Keratinocyte (primary cell): ENCODE results near the gene CLDN9. TPM values are rescaled to one million over a fixed set of nuclear protein-coding genes. Genes with fewer than 3 reads are reported as not detected.

Experiments used
- DNase-seq: peaks from one replicate; pipeline ENCODE4 v3.0.0-alpha.2; 2011; ENCODE audit warnings: low read depth, missing footprints, low spot score
- FAIRE-seq: peaks from 2 replicates; lab custom pipeline; 2011; peaks lifted over from hg19 to GRCh38; lab: Jason Lieb, UNC
- H2AFZ ChIP-seq: 2 replicates; pipeline ENCODE4 v1.6.0; 2012; ENCODE audit warnings: low read length, control low read depth, inconsistent platforms; ENCODE audit not compliant: control insufficient read depth
- H3K27ac ChIP-seq: 2 replicates; pipeline ENCODE4 v1.5.1; 2011; ENCODE audit warnings: low read length; ENCODE audit not compliant: control insufficient read depth, insufficient read depth
- H3K27me3 ChIP-seq: 3 replicates; pipeline ENCODE4 v1.6.0; 2011; ENCODE audit warnings: low read length; ENCODE audit not compliant: control insufficient read depth, insufficient read depth; ENCODE audit errors: extremely low read depth
- H3K36me3 ChIP-seq, 2 experiments: 2 replicates in 1 of 2; 3 replicates in 1 of 2; pipeline ENCODE4 v1.5.1; 2011; ENCODE audit warnings: low read length in 2 of 2, mild to moderate bottlenecking in 1 of 2; ENCODE audit not compliant: control insufficient read depth in 2 of 2, insufficient read depth in 2 of 2; ENCODE audit errors: extremely low read depth in 1 of 2
- H3K4me1 ChIP-seq: 3 replicates; pipeline ENCODE4 v1.5.1; 2011; ENCODE audit warnings: low read length; ENCODE audit not compliant: control insufficient read depth, insufficient read depth; ENCODE audit errors: extremely low read depth
- H3K4me2 ChIP-seq: 3 replicates; pipeline ENCODE4 v1.6.0; 2011; ENCODE audit warnings: low read depth, low read length; ENCODE audit not compliant: control insufficient read depth, insufficient read depth; ENCODE audit errors: extremely low read depth
- H3K4me3 ChIP-seq, 3 experiments: fragments of 200-600 bp in 1 of 3; sonication (generic) in 1 of 3; 2 replicates in 2 of 3; 3 replicates in 1 of 3; pipeline ENCODE4 v1.5.1; 2011 to 2016; ENCODE audit warnings: low read length in 3 of 3, mild to moderate bottlenecking in 3 of 3, control low read depth in 2 of 3, inconsistent platforms in 1 of 3, low read depth in 1 of 3, mixed read lengths in 1 of 3, mixed run types in 1 of 3, moderate library complexity in 1 of 3; ENCODE audit not compliant: control insufficient read depth in 2 of 3, insufficient read depth in 2 of 3; ENCODE audit errors: extremely low read depth in 1 of 3
- H3K79me2 ChIP-seq: 2 replicates; pipeline ENCODE4 v1.6.0; 2012; ENCODE audit warnings: low read length; ENCODE audit not compliant: control insufficient read depth, insufficient read depth
- H3K9ac ChIP-seq: 3 replicates; pipeline ENCODE4 v1.6.0; 2011; ENCODE audit warnings: low read length; ENCODE audit not compliant: control insufficient read depth, insufficient read depth; ENCODE audit errors: extremely low read depth
- H3K9me1 ChIP-seq: 3 replicates; pipeline ENCODE4 v1.6.0; 2011; ENCODE audit warnings: low read length; ENCODE audit not compliant: control insufficient read depth, insufficient read depth; ENCODE audit errors: extremely low read depth
- H3K9me3 ChIP-seq: 2 replicates; pipeline ENCODE4 v1.5.1; 2012; ENCODE audit warnings: low read depth, low read length; ENCODE audit not compliant: control insufficient read depth
- H4K20me1 ChIP-seq: 3 replicates; pipeline ENCODE4 v1.6.0; 2011; ENCODE audit warnings: low read length; ENCODE audit not compliant: control insufficient read depth, insufficient read depth; ENCODE audit errors: extremely low read depth
- CTCF ChIP-seq, 3 experiments: IDR thresholded peaks in 1 of 3; conservative IDR thresholded peaks in 1 of 3; optimal IDR thresholded peaks in 1 of 3; 2 replicates in 2 of 3; 3 replicates in 1 of 3; pipeline versions ENCODE3 to v1.5.1; 2011; ENCODE audit warnings: low read length in 3 of 3, mild to moderate bottlenecking in 3 of 3, moderate library complexity in 2 of 3, control low read depth in 1 of 3, inconsistent platforms in 1 of 3; ENCODE audit not compliant: insufficient read depth in 2 of 3; ENCODE audit errors: extremely low read depth in 1 of 3
- EZH2 ChIP-seq: IDR thresholded peaks from one replicate; pipeline ENCODE4 v1.6.1; 2012; ENCODE audit warnings: inconsistent platforms, mild to moderate bottlenecking, low read length, moderate library complexity
- dilution Hi-C: fragments of 300-500 bp; cut with MboI; formaldehyde crosslinking; loops from one replicate; pipeline ENCODE4 v1.7.0; 2020; ENCODE audit warnings: low sequenced_read_pairs; ENCODE audit not compliant: extremely low pct_ligation_motif_present
- polyA plus RNA-seq, 5 experiments: library from polyadenylated mRNA; depleted of rRNA in 3 of 5; stranded (reverse) in 3 of 5; stranded (forward) in 1 of 5; unstranded in 1 of 5; fragments of >200 nt; gene quantifications; 1 replicate in 1 of 5; 2 replicates in 3 of 5; 3 replicates in 1 of 5; pipeline versions ENCODE4 v1.2.1 to v1.2.3, GENCODE V29; 2011 to 2012; ENCODE audit warnings: missing spikeins in 2 of 5, low read depth in 1 of 5, low replicate concordance in 1 of 5

The CLDN9 gene
- polyA plus RNA-seq, 1 donor (not counting 4 experiments of a cell fraction or from before 2014, with no cell fraction given) = not detected

DNA sequence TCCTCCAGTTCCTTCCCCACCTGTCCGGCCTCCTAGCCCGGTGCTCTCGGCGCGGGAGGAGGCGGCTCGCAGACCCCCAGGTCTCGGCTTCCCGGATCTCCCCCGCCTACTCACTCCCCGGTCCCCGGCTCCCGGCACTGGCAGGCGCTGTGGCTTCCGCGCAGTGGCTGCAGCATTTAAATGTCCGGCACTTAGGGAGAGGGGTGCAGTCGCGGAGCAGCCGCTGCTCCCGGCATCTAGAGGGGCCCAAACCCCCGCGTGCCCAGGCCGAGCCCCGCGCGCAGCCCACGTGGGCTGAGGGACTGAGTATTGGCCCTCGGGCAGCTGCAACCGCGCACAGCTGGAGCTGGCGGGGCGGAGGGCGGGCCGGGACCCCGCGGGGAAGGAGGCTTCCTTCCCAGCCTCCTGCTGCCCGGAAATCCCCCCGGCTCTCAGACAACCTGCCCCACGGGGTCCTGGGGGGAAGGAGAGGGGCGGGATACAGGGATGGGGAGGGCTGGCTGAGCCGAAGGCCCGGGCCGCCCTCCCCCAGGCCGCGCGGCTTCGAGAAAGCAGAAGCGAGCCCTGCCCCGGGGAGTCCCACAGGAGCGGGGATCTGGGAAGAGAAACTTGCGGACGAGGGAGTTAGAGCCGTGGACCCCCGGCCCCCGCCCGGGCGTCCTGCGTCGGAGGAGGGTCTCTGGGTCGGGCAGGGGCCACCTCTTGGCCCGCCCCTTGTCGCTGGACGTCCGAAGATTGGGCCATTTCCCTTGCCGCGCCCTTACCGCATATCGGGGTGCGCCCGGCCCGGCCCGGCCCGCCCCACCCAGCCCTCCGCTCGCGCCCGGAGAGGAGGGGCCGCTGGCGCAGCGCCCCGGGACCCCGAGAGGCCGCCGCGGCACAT lies 33.3 kb downstream of the CLDN9 start, which contains the start of gene MMP25:
Gene MMP25 (plus strand): TSS at position 804 of the 883 bp plus-strand sequence. CDS start 357 bp downstream, outside the sequence.
- peak within 1 kb of the TSS; percentile 43 to 67 (median 57) for H3K4me3 ChIP-seq
- H3K27ac ChIP-seq = no peak within 1 kb of the TSS
- dilution Hi-C loops = no loop called here

GRCh38 chr16:3046641-3047386 lies 34.1 kb downstream of the CLDN9 start:
- dilution Hi-C loops = no loop called here
- no peak for DNase-seq
- H3K4me1 ChIP-seq = no peaks in the 10 kb centered on the region
- peak overlapping the region; percentile 43 to 67 (median 57) for H3K4me3 ChIP-seq
- H3K9me1 ChIP-seq = no peaks in the 10 kb centered on the region
- no peak for TF ChIP-seq CTCF (optimal IDR thresholded peaks at IDR 0.05 in 1 of 3, IDR thresholded peaks at IDR 0.05 in 1 of 3, conservative IDR thresholded peaks at IDR 0.05 in 1 of 3; ENCODE audit: extremely low read depth in 1 of 3, insufficient read depth in 2 of 3, low read length in 3 of 3)
- TF ChIP-seq EZH2 = peak; percentile 88
- H3K4me2 ChIP-seq = peak overlapping the region; percentile 84
- peaks cover 46% of the 10 kb centered on the region for H3K27me3 ChIP-seq
- no peaks in the 10 kb centered on the region for H3K36me3 ChIP-seq
- H3K9ac ChIP-seq = no peak overlapping the region
- FAIRE-seq = no peak
- no peaks in the 10 kb centered on the region for H3K79me2 ChIP-seq
- no peak overlapping the region for H2AFZ ChIP-seq
- H4K20me1 ChIP-seq = no peaks in the 10 kb centered on the region
- no peaks in the 10 kb centered on the region for H3K9me3 ChIP-seq
- no peak overlapping the region for H3K27ac ChIP-seq

More for the DNA sequence above, 33.3 kb downstream of the CLDN9 start, which contains the start of gene MMP25:
- Histone ChIP-seq H3K9me1 (no peaks in the 10 kb centered on the region), H3K4me1 (no peaks in the 10 kb centered on the region), H3K9me3 (no peaks in the 10 kb centered on the region), H3K36me3 (no peaks in the 10 kb centered on the region), H3K27me3 (peaks cover 46% of the 10 kb centered on the region), H3K9ac (peak within 1 kb of the TSS; percentile 44), H3K4me2 (peak within 1 kb of the TSS; percentile 84), H2AFZ (peak within 1 kb of the TSS; percentile 33), H3K79me2 (no peaks in the 10 kb centered on the region), H4K20me1 (no peaks in the 10 kb centered on the region)
- TF ChIP-seq CTCF (optimal IDR thresholded peaks at IDR 0.05 in 1 of 3, IDR thresholded peaks at IDR 0.05 in 1 of 3, conservative IDR thresholded peaks at IDR 0.05 in 1 of 3; ENCODE audit: extremely low read depth in 1 of 3, insufficient read depth in 2 of 3, low read length in 3 of 3) (no peak), EZH2 (peak; percentile 85)
- no peak for DNase-seq
- FAIRE-seq = no peak
